Measurements from ENCODE around the gene PCP4L1.

Gene PCP4L1

GRCh38 chr1:161258439-161259344, at the start of gene PCP4L1:
Gene PCP4L1 (plus strand): TSS chr1:161258745. CDS start chr1:161258975, 230 bp downstream.
- Histone ChIP-seq H3K9ac (ENCODE audit: low read length in 5 of 5) (no peak within 1 kb of the TSS), H3K27ac (ENCODE audit: low read depth, low read length) (no peak within 1 kb of the TSS), H3K27me3 (ENCODE audit: control insufficient read depth in 5 of 5, insufficient read depth in 4 of 5, low read length in 5 of 5) (peaks cover 13 to 36% (median 19%) of the 10 kb centered on the region in 5 donors)

DNA sequence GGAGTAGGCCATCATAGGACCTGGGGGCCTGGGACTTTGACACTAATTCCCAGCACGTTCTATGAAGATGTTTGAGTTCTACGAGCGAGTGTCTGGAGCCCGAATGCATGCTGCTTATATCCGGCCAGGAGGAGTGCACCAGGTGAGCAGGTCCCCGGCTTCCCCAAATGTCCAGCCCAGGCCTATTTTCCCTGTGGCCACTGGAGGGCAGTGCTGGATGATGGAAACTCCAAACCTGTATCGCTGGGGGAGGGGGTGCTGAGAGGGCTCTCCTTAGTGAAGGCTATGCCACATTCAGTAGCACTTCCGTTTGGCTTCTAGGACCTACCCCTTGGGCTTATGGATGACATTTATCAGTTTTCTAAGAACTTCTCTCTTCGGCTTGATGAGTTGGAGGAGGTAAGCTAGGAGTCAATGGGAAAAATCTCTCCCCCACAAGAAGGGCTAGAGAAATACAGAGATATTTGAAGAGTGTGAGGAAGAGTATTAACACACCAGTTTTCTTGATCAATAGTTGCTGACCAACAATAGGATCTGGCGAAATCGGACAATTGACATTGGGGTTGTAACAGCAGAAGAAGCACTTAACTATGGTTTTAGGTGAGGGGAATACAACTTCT, 48.6 kb upstream of the PCP4L1 start:
- Histone ChIP-seq H3K4me3 (ENCODE audit: low read depth in 1 of 5, low read length in 5 of 5) (no peak overlapping the region), H3K27ac (ENCODE audit: low read depth, low read length) (no peak overlapping the region), H3K27me3 (ENCODE audit: control insufficient read depth in 5 of 5, insufficient read depth in 4 of 5, low read length in 5 of 5) (no peaks in the 10 kb centered on the region), H3K36me3 (ENCODE audit: control insufficient read depth in 5 of 5, insufficient read depth in 5 of 5, low read length in 5 of 5) (peaks cover 23 to 85% (median 70%) of the 10 kb centered on the region in 5 donors), H3K9ac (ENCODE audit: low read length in 5 of 5) (peak overlapping the region in 1 of 5 donors; percentile 13), H3K4me1 (ENCODE audit: control insufficient read depth in 5 of 5, insufficient read depth in 5 of 5, low read length in 5 of 5) (peaks cover 0 to 31% (median 7%) of the 10 kb centered on the region in 5 donors), H3K9me3 (ENCODE audit: control insufficient read depth in 5 of 5, low read length in 5 of 5) (no peaks in the 10 kb centered on the region)

More at GRCh38 chr1:161258439-161259344, at the start of gene PCP4L1:
- Histone ChIP-seq H3K9me3 (ENCODE audit: control insufficient read depth in 5 of 5, low read length in 5 of 5) (peaks cover 3 to 14% (median 13%) of the 10 kb centered on the region in 5 donors), H3K4me3 (ENCODE audit: low read depth in 1 of 5, low read length in 5 of 5) (peak within 1 kb of the TSS; percentile 7 to 61 (median 36)), H3K36me3 (ENCODE audit: control insufficient read depth in 5 of 5, insufficient read depth in 5 of 5, low read length in 5 of 5) (no peaks in the 10 kb centered on the region), H3K4me1 (ENCODE audit: control insufficient read depth in 5 of 5, insufficient read depth in 5 of 5, low read length in 5 of 5) (peaks cover 0 to 37% (median 28%) of the 10 kb centered on the region in 5 donors)

DNA sequence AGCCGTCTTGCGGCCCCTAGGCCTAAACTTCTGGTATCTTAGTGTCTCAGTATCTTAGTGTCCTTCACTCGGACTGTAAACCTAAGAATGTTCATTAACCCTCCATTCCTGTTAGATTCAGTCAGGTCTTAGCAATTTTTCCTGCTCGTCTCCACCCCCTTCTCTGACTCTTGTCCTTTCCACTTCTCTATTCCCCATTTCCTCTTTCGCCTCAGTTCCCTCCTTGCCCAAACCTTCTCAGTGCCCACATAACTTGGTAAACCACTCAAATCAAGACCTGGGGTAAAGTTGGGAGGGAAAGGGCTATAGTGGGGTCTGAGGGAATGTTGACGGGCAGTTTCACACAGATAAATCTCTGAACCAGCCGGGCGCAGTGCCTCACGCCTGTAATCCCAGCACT, 44.2 kb upstream of the PCP4L1 start:
- H3K4me1 ChIP-seq (ENCODE audit: control insufficient read depth in 5 of 5, insufficient read depth in 5 of 5, low read length in 5 of 5), result peaks cover 10 to 36% (median 13%) of the 10 kb centered on the region in 5 donors
- no peak overlapping the region for H3K9ac ChIP-seq (ENCODE audit: low read length in 5 of 5)
- no peaks in the 10 kb centered on the region for H3K27me3 ChIP-seq (ENCODE audit: control insufficient read depth in 5 of 5, insufficient read depth in 4 of 5, low read length in 5 of 5)
- H3K36me3 ChIP-seq (ENCODE audit: control insufficient read depth in 5 of 5, insufficient read depth in 5 of 5, low read length in 5 of 5), result peaks cover 16 to 57% (median 49%) of the 10 kb centered on the region in 5 donors
- H3K27ac ChIP-seq (ENCODE audit: low read depth, low read length), result peak overlapping the region; percentile 6
- peaks cover 0 to 2% (median 0%) of the 10 kb centered on the region in 5 donors for H3K9me3 ChIP-seq (ENCODE audit: control insufficient read depth in 5 of 5, low read length in 5 of 5)
- no peak overlapping the region for H3K4me3 ChIP-seq (ENCODE audit: low read depth in 1 of 5, low read length in 5 of 5)

DNA sequence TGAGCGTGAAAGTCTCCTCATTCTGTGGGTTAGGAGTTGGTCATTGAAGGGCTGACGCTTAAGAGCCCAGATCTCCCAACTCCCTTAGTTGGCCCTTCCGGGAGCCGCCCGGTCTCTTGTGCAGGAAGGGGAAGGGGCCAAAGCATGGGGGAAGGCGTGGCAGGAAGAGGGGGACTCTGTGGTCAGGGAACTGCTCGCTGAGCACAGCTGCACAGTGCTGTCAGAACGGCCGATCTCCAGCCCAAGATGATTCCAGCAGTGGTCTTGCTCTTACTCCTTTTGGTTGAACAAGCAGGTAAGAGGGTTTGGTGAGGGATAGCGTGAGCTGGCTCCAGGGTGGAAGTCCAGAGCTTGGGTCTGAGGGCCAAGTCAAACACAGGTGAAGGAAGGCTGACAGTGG, 43.5 kb upstream of the PCP4L1 start, which contains the start of gene FCER1G:
FCER1G (plus strand) TSS at position 220 of the 400 bp plus-strand sequence; CDS start at position 247, 27 bp downstream.
- Histone ChIP-seq H3K27me3 (ENCODE audit: control insufficient read depth in 5 of 5, insufficient read depth in 4 of 5, low read length in 5 of 5) (no peaks in the 10 kb centered on the region), H3K9me3 (ENCODE audit: control insufficient read depth in 5 of 5, low read length in 5 of 5) (peaks cover 0 to 2% (median 0%) of the 10 kb centered on the region in 5 donors), H3K36me3 (ENCODE audit: control insufficient read depth in 5 of 5, insufficient read depth in 5 of 5, low read length in 5 of 5) (peaks cover 15 to 50% (median 42%) of the 10 kb centered on the region in 5 donors), H3K9ac (ENCODE audit: low read length in 5 of 5) (peak within 1 kb of the TSS in 4 of 5 donors; percentile 21 to 73 (median 66)), H3K4me1 (ENCODE audit: control insufficient read depth in 5 of 5, insufficient read depth in 5 of 5, low read length in 5 of 5) (peaks cover 10 to 33% (median 13%) of the 10 kb centered on the region in 5 donors), H3K27ac (ENCODE audit: low read depth, low read length) (peak within 1 kb of the TSS; percentile 95), H3K4me3 (ENCODE audit: low read depth in 1 of 5, low read length in 5 of 5) (peak within 1 kb of the TSS; percentile 47 to 73 (median 52))

DNA sequence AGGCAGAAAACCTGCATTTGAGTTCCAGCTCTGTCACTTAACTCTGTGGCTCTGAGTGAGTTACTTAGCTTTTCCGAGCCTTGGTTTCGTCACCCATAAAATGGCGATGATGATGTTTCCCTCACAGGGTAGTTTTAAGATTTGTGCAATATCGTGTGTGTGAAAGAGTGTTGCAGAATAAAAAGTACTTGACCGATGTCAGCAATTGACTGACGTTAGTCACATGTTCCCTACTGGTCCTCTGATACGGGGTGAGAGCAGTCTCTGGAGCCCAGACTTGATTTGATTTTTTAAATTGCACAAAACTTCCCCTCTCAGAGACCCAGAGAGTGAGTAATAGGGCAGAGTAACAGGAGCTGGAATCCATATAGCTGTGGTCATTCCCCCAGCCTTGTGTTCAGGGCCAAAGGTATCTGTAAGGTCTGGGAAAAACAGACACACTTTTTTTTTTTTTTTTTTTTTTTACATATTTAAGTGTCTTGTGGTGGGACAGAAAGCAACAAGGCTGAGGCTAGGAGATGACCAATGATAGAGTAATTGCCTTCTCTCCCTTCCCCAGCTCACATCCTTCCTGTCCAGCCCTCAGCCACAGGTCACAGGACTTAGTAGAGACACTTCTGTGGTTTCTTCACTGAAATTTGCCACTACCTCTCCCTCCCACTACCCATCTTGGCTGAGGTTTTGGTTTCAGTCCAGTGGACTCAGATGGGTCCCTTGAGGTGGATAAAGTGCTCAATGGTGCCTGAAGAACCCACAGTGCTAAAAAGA, 41.4 kb upstream of the PCP4L1 start:
- peaks cover 0 to 2% (median 0%) of the 10 kb centered on the region in 5 donors for H3K9me3 ChIP-seq (ENCODE audit: control insufficient read depth in 5 of 5, low read length in 5 of 5)
- no peaks in the 10 kb centered on the region for H3K27me3 ChIP-seq (ENCODE audit: control insufficient read depth in 5 of 5, insufficient read depth in 4 of 5, low read length in 5 of 5)
- H3K36me3 ChIP-seq (ENCODE audit: control insufficient read depth in 5 of 5, insufficient read depth in 5 of 5, low read length in 5 of 5), result peaks cover 11 to 29% (median 25%) of the 10 kb centered on the region in 5 donors
- peak overlapping the region; percentile 51 to 97 (median 75) for H3K9ac ChIP-seq (ENCODE audit: low read length in 5 of 5)
- H3K27ac ChIP-seq (ENCODE audit: low read depth, low read length), result peak overlapping the region; percentile 95
- peak overlapping the region; percentile 49 to 73 (median 60) for H3K4me3 ChIP-seq (ENCODE audit: low read depth in 1 of 5, low read length in 5 of 5)
- peaks cover 10 to 28% (median 13%) of the 10 kb centered on the region in 5 donors for H3K4me1 ChIP-seq (ENCODE audit: control insufficient read depth in 5 of 5, insufficient read depth in 5 of 5, low read length in 5 of 5)

GRCh38 chr1:161217831-161218230, 40.7 kb upstream of the PCP4L1 start:
- Histone ChIP-seq H3K36me3 (ENCODE audit: control insufficient read depth in 5 of 5, insufficient read depth in 5 of 5, low read length in 5 of 5) (peaks cover 11 to 22% (median 19%) of the 10 kb centered on the region in 5 donors), H3K4me3 (ENCODE audit: low read depth in 1 of 5, low read length in 5 of 5) (peak overlapping the region in 4 of 5 donors; percentile 2 to 73 (median 18)), H3K4me1 (ENCODE audit: control insufficient read depth in 5 of 5, insufficient read depth in 5 of 5, low read length in 5 of 5) (peaks cover 10 to 28% (median 13%) of the 10 kb centered on the region in 5 donors), H3K27ac (ENCODE audit: low read depth, low read length) (peak overlapping the region; percentile 91), H3K27me3 (ENCODE audit: control insufficient read depth in 5 of 5, insufficient read depth in 4 of 5, low read length in 5 of 5) (no peaks in the 10 kb centered on the region), H3K9me3 (ENCODE audit: control insufficient read depth in 5 of 5, low read length in 5 of 5) (peaks cover 0 to 2% (median 0%) of the 10 kb centered on the region in 5 donors), H3K9ac (ENCODE audit: low read length in 5 of 5) (peak overlapping the region in 4 of 5 donors; percentile 49 to 70 (median 60))

DNA sequence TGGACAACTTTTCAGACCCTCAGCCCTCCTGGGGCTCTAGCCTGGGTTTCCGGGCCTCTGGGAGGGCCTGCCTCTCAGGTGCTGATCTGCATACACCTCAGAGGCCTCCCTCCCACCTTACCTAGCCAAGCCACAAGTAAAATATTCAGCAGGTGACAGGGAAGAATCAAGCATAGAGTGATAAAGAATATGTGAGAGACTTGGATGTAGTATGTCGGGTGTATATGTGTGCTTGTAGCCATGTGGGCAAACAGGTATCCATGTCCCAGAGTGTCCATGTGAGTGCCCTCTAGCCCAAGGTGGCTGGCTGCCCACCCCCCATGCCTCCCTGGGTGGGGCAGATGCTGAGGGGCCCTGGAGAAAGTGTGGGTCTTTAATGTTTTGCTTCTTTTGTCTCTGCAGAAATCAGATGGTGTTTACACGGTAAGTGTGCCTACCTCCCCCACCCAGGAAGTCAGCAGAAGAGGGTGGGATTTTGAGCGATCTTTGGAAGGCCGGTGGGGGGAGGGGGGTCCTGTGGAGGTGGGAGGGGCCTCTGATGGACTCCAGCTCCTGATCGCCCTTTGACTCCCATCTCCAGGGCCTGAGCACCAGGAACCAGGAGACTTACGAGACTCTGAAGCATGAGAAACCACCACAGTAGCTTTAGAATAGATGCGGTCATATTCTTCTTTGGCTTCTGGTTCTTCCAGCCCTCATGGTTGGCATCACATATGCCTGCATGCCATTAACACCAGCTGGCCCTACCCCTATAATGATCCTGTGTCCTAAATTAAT, 40.1 kb upstream of the PCP4L1 start:
- peak overlapping the region in 1 of 5 donors; percentile 49 for H3K9ac ChIP-seq (ENCODE audit: low read length in 5 of 5)
- H3K4me3 ChIP-seq (ENCODE audit: low read depth in 1 of 5, low read length in 5 of 5), result peak overlapping the region in 2 of 5 donors; percentile 2 to 73
- peaks cover 10 to 27% (median 13%) of the 10 kb centered on the region in 5 donors for H3K4me1 ChIP-seq (ENCODE audit: control insufficient read depth in 5 of 5, insufficient read depth in 5 of 5, low read length in 5 of 5)
- no peaks in the 10 kb centered on the region for H3K27me3 ChIP-seq (ENCODE audit: control insufficient read depth in 5 of 5, insufficient read depth in 4 of 5, low read length in 5 of 5)
- H3K36me3 ChIP-seq (ENCODE audit: control insufficient read depth in 5 of 5, insufficient read depth in 5 of 5, low read length in 5 of 5), result peaks cover 7 to 16% (median 13%) of the 10 kb centered on the region in 5 donors
- peak overlapping the region; percentile 91 for H3K27ac ChIP-seq (ENCODE audit: low read depth, low read length)
- H3K9me3 ChIP-seq (ENCODE audit: control insufficient read depth in 5 of 5, low read length in 5 of 5), result peaks cover 0 to 2% (median 0%) of the 10 kb centered on the region in 5 donors

- no peaks in the 10 kb centered on the region for H3K27me3 ChIP-seq (ENCODE audit: control insufficient read depth in 5 of 5, insufficient read depth in 4 of 5, low read length in 5 of 5)
- peaks cover 10 to 20% (median 13%) of the 10 kb centered on the region in 5 donors for H3K4me1 ChIP-seq (ENCODE audit: control insufficient read depth in 5 of 5, insufficient read depth in 5 of 5, low read length in 5 of 5)
- peaks cover 0 to 2% (median 0%) of the 10 kb centered on the region in 5 donors for H3K9me3 ChIP-seq (ENCODE audit: control insufficient read depth in 5 of 5, low read length in 5 of 5)
- peaks cover 2 to 8% (median 5%) of the 10 kb centered on the region in 5 donors for H3K36me3 ChIP-seq (ENCODE audit: control insufficient read depth in 5 of 5, insufficient read depth in 5 of 5, low read length in 5 of 5)
- H3K9ac ChIP-seq (ENCODE audit: low read length in 5 of 5), result no peak overlapping the region
- no peak overlapping the region for H3K27ac ChIP-seq (ENCODE audit: low read depth, low read length)
- no peak overlapping the region for H3K4me3 ChIP-seq (ENCODE audit: low read depth in 1 of 5, low read length in 5 of 5)
Observed at GRCh38 chr1:161219078-161219892, 39.3 kb upstream of the PCP4L1 start.

Data from subcutaneous abdominal adipose tissue (tissue), 5 donors.